ENCODE measurements around the gene STAC2.

STAC2 gene

DNA sequence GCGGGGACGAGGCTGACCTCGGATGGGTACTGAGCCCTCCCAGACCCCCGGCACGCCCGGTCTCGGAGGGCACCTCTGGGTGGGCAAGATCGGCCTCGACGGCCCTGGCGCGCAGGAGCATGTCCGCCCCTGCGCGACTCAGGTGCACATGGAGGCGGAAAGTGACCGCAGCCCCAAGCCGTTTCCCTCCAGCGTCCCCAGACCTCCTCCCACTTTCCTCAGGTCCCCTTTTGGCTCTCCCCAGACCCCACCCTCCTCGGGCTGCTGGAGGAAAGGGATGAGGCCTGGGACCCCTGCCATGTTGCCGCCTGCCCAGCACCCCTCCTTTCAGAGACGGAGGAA, 15.7 kb downstream of the STAC2 start:
- intact Hi-C loops (cut with micrococcal nuclease), result no loop called here
- Mint-ChIP-seq H3K27ac (peak overlapping the region; percentile 79), H3K4me1 (ENCODE audit: low read depth) (peaks cover 45% of the 10 kb centered on the region), H3K36me3 (ENCODE audit: low read depth) (peaks cover 2% of the 10 kb centered on the region), H3K4me3 (peak overlapping the region; percentile 39), H3K27me3 (peaks cover 37% of the 10 kb centered on the region), H3K9me3 (no peaks in the 10 kb centered on the region)

DNA sequence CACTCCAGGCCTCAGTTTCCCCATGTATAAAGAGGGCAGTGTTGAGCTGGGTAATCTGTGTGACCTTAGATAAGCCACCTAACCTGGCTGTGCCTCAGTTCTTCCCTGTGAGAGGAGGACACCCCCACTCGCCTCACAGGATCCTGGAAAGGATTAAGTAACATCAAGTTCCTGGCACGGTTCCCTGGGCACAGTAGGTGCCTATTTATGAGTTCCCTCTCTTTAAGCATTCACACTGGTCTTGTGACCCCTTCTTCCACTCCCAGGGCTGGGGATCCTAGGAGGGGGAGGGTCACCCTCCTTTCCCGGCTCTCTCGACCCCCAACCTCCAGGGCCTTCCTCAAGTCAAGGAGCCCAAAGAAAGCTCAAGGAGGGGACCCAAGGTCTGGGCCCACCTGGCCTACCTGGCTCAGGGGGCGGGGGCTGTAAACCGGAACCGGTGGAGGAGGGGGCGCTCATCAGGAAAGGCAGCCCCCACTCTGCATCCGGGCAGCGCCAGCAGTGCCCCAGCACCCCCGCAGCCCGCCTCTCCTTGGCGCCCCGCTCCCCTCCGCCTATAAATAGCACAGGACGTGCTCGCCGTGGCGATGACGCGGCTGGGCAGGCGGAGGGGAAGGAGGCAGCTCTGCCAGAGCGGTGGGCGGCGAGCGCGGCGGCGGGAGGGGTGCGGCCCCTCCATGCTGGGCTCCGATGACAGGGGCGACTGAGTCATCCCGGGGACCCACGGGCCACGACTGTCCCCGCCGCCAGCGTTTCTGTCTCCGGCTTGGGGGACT, 16.2 kb downstream of the STAC2 start:
- intact Hi-C loops (cut with micrococcal nuclease), result no loop called here
- Mint-ChIP-seq H3K36me3 (ENCODE audit: low read depth) (peaks cover 8% of the 10 kb centered on the region), H3K27ac (peak overlapping the region; percentile 79), H3K27me3 (peaks cover 33% of the 10 kb centered on the region), H3K9me3 (no peaks in the 10 kb centered on the region), H3K4me3 (peak overlapping the region; percentile 39), H3K4me1 (ENCODE audit: low read depth) (peaks cover 45% of the 10 kb centered on the region)

DNA sequence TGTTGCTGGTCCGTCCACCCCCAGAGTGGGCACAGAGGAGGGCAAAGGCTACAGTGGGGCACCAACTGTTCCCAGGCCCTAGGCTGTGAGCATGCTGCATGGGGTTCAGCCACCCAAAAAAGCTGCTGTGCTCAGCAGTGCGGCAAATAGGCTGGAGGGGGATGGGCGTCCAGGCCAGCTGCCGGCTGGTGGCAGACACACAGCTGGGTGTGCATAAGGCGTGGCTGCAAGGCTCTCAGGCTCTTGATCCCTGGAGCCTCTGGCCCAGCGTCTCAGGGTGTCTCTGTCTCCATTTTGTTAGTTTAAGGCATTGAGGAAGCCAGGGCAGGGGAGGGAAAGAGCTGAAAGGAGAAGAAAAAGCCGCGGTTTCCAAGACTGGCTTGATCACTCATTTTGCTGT, 16.9 kb downstream of the STAC2 start:
- intact Hi-C loops (cut with micrococcal nuclease), result no loop called here
- Mint-ChIP-seq H3K4me1 (ENCODE audit: low read depth) (peaks cover 45% of the 10 kb centered on the region), H3K36me3 (ENCODE audit: low read depth) (peaks cover 14% of the 10 kb centered on the region), H3K27me3 (peaks cover 28% of the 10 kb centered on the region), H3K4me3 (peak overlapping the region; percentile 13), H3K27ac (peak overlapping the region; percentile 79), H3K9me3 (no peaks in the 10 kb centered on the region)

DNA sequence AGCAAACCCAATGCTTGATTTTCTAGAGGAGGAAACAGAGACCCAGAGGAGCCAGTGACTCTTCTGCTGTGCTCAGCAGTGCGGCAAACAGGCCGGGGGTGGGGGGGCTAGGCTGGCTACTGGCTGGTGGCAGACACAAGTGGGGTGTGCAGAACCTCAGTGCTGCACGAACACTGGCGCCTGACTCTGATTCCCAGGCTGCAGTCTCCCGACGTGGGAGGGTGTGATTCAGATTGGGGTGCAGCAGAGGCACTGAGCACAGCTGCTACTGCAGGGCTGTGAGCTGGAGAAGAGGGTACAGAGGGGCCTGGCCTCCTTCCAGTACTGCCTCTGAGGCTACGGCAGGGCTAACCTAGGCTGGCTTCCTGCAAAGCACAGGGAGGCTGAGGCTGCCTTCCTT, 17.6 kb downstream of the STAC2 start:
- intact Hi-C loops (cut with micrococcal nuclease), result no loop called here
- Mint-ChIP-seq H3K27ac (peak overlapping the region; percentile 79), H3K36me3 (ENCODE audit: low read depth) (peaks cover 21% of the 10 kb centered on the region), H3K4me1 (ENCODE audit: low read depth) (peaks cover 45% of the 10 kb centered on the region), H3K4me3 (no peak overlapping the region), H3K9me3 (no peaks in the 10 kb centered on the region), H3K27me3 (peaks cover 26% of the 10 kb centered on the region)

DNA sequence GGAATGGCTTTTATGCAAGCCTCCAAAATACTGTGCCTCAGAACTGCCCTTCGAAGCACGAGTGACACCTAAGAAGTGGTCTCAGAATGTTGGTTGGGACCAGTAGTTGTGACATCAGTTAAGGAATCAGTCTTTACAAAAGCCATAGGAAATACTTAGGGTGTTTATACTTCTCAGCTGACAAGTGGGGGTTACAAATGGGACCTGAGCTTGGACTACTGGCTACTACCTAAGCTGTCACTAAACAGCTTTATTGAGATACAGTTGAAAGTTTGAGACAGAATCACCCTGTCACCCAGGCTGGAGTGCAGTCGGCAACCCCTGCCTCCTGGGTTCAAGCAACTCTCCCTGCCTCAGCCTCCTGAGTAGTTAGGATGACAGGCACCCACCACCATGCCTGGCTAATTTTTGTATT, 20.6 kb downstream of the STAC2 start:
- H3K27me3 Mint-ChIP-seq, result peaks cover 12% of the 10 kb centered on the region
- no peak overlapping the region for H3K4me3 Mint-ChIP-seq
- intact Hi-C loops (cut with micrococcal nuclease), result no loop called here
- H3K9me3 Mint-ChIP-seq, result no peaks in the 10 kb centered on the region
- H3K27ac Mint-ChIP-seq, result no peak overlapping the region
- H3K36me3 Mint-ChIP-seq (ENCODE audit: low read depth), result peaks cover 52% of the 10 kb centered on the region
- peaks cover 55% of the 10 kb centered on the region for H3K4me1 Mint-ChIP-seq (ENCODE audit: low read depth)

DNA sequence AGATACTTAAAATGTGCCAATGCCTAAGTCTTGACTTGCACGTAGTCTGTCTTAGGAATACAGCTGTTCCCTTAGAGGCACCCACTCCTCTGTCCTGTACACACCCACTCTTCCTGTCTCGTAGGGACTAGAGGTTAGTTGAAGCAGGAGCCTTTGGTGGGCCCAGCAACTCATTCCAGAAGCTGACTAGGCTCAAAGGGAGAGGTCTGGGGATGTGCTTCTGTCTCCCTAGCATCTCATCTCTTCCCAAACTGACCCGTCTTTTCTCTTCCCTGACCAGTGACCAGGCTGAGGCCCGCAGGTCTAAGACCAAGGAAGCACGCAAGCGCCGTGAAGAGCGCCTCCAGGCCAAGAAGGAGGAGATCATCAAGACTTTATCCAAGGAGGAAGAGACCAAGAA, 21.5 kb downstream of the STAC2 start:
- intact Hi-C loops (cut with micrococcal nuclease), result loop anchor here (5.0 kb wide), 1 partner anchor 37 kb away; the partner anchor contains the start of gene ARL5C
- Mint-ChIP-seq H3K27ac (no peak overlapping the region), H3K27me3 (peaks cover 6% of the 10 kb centered on the region), H3K4me1 (ENCODE audit: low read depth) (peaks cover 53% of the 10 kb centered on the region), H3K4me3 (no peak overlapping the region), H3K9me3 (no peaks in the 10 kb centered on the region), H3K36me3 (ENCODE audit: low read depth) (peaks cover 54% of the 10 kb centered on the region)

DNA sequence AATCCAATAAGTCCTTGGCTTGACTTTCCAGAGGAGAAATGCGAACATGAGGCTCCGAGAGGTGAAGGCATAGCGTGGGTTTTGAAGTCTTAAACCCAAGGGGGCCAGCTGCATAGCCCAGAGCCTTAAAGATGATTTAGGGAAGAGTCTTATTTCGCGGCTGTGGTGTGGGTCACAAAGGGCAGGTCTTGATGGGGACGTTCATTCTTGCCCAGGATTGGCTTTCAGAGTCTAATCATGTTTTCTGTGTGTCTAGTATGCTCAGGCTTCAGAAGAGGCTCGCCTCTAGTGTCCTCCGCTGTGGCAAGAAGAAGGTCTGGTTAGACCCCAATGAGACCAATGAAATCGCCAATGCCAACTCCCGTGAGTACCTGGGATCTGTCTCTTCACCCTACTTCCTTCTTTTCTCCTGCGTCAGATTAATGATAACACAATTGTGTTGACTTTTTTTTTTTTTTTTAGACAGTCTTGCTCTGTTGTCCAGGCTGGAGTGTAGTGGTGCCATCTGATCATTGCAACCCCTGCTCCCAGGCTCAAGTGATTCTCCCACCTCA, 24.7 kb downstream of the STAC2 start:
- peaks cover 54% of the 10 kb centered on the region for H3K36me3 Mint-ChIP-seq (ENCODE audit: low read depth)
- intact Hi-C loops (cut with micrococcal nuclease), result loop anchor here (5.0 kb wide), 1 partner anchor 34 kb away; the partner anchor contains the start of gene ARL5C
- H3K9me3 Mint-ChIP-seq, result no peaks in the 10 kb centered on the region

DNA sequence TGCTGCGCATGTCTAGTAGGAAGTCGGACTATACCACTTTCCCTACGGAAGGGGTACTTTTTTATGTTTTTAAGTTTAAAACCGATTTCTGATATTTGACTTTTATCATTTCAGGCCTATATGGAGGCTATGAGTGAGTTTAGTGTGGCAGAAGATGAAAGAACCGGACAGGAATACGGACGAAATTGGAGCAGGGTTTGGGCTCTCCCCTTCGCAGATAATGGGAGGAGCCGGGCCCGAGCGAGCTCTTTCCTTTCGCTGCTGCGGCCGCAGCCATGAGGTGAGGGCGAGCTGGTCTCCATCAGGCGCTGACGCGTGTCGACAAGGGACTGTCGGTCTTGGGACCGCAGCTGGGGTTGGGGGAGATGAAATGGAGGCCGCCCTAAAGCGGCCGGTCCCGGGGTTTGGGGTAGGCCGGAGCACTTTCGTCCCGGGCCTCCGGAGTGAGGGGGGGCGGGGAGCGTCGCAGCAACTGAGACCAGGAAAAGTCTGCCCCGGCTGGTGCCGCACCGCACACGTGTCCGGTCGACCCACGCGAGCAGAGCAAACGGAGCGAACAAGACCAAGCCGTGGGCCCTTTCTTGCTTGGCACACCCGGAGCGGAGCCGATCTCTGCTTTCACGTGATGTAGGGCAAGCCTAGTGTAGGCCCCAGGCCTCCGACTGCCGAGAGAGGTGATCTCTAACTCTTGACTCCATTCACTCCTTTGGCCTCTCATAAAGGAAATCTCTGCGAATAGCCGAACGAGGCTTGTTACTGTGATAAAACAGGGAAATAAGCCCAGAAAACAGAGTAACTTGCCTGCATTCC, 25.5 kb downstream of the STAC2 start, which contains the start of gene RPL19:
TSS of gene RPL19 (plus strand) at position 214 of the 810 bp plus-strand sequence. CDS start at position 276, 62 bp downstream.
- Mint-ChIP-seq H3K27ac (peak within 1 kb of the TSS; percentile 93), H3K36me3 (ENCODE audit: low read depth) (peaks cover 54% of the 10 kb centered on the region), H3K27me3 (peaks cover 2% of the 10 kb centered on the region), H3K4me3 (peak within 1 kb of the TSS; percentile 92), H3K4me1 (ENCODE audit: low read depth) (peaks cover 43% of the 10 kb centered on the region), H3K9me3 (no peaks in the 10 kb centered on the region)
- intact Hi-C loops (cut with micrococcal nuclease), result loop anchor here (5.0 kb wide), 1 partner anchor 33 kb away; the partner anchor contains the start of gene ARL5C

More for the DNA sequence above, 24.7 kb downstream of the STAC2 start:
- Mint-ChIP-seq H3K4me3 (peak overlapping the region; percentile 92), H3K4me1 (ENCODE audit: low read depth) (peaks cover 43% of the 10 kb centered on the region), H3K27me3 (peaks cover 2% of the 10 kb centered on the region), H3K27ac (peak overlapping the region; percentile 93)

DNA sequence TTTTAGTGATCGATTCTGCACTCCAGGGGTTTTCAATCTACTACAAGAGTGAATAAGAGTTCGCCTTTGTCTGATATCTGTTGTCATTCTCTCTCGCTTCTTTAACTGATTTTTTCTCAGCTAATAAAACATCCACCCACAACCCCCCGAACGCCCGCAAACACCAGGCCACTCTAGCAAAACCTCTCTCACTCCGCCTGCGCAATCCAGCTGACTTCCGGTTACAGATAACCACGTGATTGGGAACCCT, 26.0 kb downstream of the STAC2 start:
- Mint-ChIP-seq H3K27me3 (peaks cover 2% of the 10 kb centered on the region), H3K36me3 (ENCODE audit: low read depth) (peaks cover 49% of the 10 kb centered on the region), H3K4me3 (peak overlapping the region; percentile 92), H3K9me3 (no peaks in the 10 kb centered on the region), H3K4me1 (ENCODE audit: low read depth) (peaks cover 43% of the 10 kb centered on the region), H3K27ac (peak overlapping the region; percentile 93)
- intact Hi-C loops (cut with micrococcal nuclease), result loop anchor here (5.0 kb wide), 1 partner anchor 32 kb away; the partner anchor contains the start of gene ARL5C

DNA sequence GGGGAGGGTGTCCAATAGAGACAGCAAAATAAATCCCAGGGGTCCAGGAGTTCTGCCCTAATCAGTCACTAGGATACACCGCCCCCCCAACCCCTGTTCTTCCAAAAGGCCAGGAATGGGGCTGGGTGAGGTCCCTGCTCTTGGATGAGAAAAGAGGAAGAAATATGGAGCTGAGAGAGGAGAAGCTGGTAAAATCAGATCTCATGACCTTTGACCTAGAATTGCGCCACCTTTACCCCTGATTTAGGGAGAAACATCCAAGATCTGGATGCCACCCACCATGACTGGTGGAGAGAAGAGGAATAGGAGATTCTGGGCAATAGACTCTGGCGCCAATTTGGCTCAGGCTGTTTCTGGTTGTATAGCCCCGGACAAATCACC, 27.6 kb downstream of the STAC2 start:
- H3K36me3 Mint-ChIP-seq (ENCODE audit: low read depth), result peaks cover 43% of the 10 kb centered on the region
- intact Hi-C loops (cut with micrococcal nuclease), result no loop called here
- H3K27ac Mint-ChIP-seq, result peak overlapping the region; percentile 93
- H3K4me3 Mint-ChIP-seq, result peak overlapping the region; percentile 79
- peaks cover 43% of the 10 kb centered on the region for H3K4me1 Mint-ChIP-seq (ENCODE audit: low read depth)
- peaks cover 2% of the 10 kb centered on the region for H3K27me3 Mint-ChIP-seq
- H3K9me3 Mint-ChIP-seq, result no peaks in the 10 kb centered on the region

DNA sequence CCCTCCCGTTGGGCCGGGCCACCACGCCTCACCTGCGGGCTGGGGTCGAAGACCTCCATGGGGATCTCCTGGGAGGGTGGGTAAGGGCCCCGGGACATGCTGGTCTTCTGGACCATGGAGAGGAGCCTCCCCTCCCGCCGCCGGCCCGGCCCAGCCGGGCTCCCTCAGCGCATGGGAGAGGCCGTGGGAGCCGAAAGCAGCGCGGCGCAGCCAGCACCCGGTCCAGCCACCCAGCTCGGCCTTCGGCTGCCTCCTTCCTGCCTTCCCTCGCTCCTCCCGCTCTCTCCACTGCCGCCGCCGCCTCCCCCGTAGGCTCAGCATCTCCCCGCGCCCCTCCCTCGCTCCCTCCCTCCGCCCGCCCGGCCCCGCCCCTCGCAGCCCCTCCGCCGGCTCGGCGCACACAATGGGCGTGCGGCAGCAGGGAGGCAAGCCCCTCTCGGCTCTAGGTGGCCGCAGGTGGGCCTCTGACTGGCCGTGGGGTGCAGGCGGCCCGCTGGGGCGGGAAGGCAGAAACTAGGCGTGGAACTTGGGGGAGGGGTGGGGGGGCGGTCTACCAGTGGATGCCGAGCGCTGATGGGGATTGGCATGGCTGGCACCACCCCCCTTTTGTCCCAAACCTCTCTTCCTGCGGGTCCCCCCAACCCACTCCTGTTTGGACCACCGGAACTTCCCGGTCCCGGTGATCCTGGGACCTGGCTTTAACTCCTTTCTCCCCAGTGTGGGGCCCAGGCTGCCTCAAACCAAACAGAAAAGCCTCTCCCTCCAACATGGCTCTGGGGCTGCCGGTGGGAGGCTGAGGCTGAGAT, 28.2 kb downstream of the STAC2 start, which contains the start of gene CACNB1:
TSS of gene CACNB1 (minus strand) at position 290 of the 806 bp plus-strand sequence. CDS start at position 116, 174 bp downstream.
- Mint-ChIP-seq H3K27ac (peak within 1 kb of the TSS; percentile 93), H3K36me3 (ENCODE audit: low read depth) (peaks cover 43% of the 10 kb centered on the region), H3K9me3 (no peaks in the 10 kb centered on the region), H3K27me3 (peaks cover 2% of the 10 kb centered on the region), H3K4me1 (ENCODE audit: low read depth) (peaks cover 38% of the 10 kb centered on the region), H3K4me3 (peak within 1 kb of the TSS; percentile 79)
- intact Hi-C loops (cut with micrococcal nuclease), result no loop called here

DNA sequence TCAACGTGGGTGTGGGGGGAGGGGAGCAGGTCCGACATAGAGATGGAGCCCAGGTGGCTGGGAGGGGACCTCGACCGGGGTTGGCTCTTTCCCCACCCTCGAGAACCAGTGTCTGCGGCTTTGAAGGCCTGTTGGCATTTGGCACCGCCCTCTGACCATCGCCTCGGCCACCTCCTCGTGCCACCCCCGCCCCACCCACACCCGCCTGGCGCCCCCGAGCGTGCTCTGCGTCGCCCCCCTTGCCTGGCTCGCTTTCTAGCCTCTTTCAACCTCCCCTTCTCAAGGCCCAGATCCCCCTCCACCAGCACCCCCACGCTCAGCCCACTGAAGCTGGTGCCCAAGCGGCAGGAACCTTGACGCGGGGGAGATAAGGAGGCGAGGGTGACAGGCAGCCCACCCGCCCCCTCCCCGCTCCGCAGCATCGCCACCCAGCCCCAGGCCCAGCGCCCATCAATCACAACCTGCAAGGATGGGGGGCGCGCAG, 28.9 kb downstream of the STAC2 start:
- Mint-ChIP-seq H3K4me3 (peak overlapping the region; percentile 79), H3K9me3 (no peaks in the 10 kb centered on the region), H3K4me1 (ENCODE audit: low read depth) (peaks cover 33% of the 10 kb centered on the region), H3K27me3 (peaks cover 2% of the 10 kb centered on the region), H3K36me3 (ENCODE audit: low read depth) (peaks cover 42% of the 10 kb centered on the region), H3K27ac (no peak overlapping the region)
- intact Hi-C loops (cut with micrococcal nuclease), result no loop called here

DNA sequence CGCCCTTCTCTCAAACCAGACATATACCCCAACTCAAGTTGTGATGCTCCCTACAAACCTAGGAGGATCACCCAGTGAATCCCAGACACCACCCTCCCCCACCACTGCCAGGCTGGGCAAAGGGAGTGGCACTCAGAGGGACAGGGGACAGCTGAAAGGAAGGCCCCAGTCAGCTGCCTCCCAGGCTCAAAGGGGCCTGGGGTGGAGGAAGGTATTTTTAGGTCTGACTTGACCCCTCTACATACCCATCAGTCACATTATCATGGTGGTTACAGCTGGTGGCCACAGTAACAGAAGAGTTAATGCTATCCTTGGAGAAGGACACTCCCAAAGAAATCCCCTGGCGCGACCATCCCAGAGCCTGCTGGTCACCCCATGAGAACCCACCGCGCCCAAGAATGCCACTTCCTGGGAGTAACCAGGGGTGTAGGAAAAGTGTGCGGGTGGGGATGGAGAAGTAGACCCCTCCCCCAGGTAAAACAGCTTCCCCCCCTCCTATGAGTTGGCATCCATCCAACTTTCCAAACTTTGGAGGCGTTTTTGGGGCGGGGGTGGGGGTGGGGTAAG, 29.4 kb downstream of the STAC2 start:
- Mint-ChIP-seq H3K4me3 (no peak overlapping the region), H3K9me3 (no peaks in the 10 kb centered on the region), H3K27me3 (peaks cover 2% of the 10 kb centered on the region), H3K36me3 (ENCODE audit: low read depth) (peaks cover 36% of the 10 kb centered on the region), H3K4me1 (ENCODE audit: low read depth) (peaks cover 28% of the 10 kb centered on the region), H3K27ac (no peak overlapping the region)
- intact Hi-C loops (cut with micrococcal nuclease), result no loop called here

Measured in dendritic cell treated with granulocyte-macrophage colony-stimulating factor and Interleukin-4, amounts not matched to agents 40 ng/mL and 50 ng/mL, for 4 days (primary cell).